ENCODE measurements around the gene DLGAP5. TPM values are rescaled to one million over a fixed set of nuclear protein-coding genes. Genes with fewer than 3 reads are reported as not detected.

Gene DLGAP5
- total RNA-seq, 3 donors from 2014 or later = under 0.01 to 1.8 (median 0.15) TPM

DNA sequence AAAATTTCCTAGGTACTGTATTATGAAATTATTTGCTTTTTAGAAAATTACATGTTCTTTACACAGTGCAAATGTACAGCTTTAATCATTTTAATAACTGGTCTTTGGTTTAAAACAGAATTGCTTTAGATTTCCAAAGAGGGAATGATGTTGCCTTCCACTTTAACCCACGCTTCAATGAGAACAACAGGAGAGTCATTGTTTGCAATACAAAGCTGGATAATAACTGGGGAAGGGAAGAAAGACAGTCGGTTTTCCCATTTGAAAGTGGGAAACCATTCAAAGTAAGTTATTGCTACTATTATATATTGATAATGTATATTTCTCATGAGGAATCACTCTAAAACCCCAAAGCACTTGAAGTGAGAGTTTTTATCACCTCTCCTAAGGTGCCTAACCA, 48.9 kb downstream of the DLGAP5 start:
- intact Hi-C loops (cut with DNase I; ENCODE audit: low total_unique reads) = no loop called here
- TF ChIP-seq, protein P1, sequence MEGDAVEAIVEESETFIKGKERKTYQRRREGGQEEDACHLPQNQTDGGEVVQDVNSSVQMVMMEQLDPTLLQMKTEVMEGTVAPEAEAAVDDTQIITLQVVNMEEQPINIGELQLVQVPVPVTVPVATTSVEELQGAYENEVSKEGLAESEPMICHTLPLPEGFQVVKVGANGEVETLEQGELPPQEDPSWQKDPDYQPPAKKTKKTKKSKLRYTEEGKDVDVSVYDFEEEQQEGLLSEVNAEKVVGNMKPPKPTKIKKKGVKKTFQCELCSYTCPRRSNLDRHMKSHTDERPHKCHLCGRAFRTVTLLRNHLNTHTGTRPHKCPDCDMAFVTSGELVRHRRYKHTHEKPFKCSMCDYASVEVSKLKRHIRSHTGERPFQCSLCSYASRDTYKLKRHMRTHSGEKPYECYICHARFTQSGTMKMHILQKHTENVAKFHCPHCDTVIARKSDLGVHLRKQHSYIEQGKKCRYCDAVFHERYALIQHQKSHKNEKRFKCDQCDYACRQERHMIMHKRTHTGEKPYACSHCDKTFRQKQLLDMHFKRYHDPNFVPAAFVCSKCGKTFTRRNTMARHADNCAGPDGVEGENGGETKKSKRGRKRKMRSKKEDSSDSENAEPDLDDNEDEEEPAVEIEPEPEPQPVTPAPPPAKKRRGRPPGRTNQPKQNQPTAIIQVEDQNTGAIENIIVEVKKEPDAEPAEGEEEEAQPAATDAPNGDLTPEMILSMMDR (IDR thresholded peaks at IDR 0.05) = no peak
- TF ChIP-seq POLR2A (IDR thresholded peaks at IDR 0.05) (no peak), POLR2AphosphoS5 (IDR thresholded peaks at IDR 0.05) (no peak)
- H3K9me3 ChIP-seq = no peaks in the 10 kb centered on the region
- H3K27me3 ChIP-seq = no peaks in the 10 kb centered on the region
- H3K4me1 ChIP-seq = peaks cover 5 to 9% of the 10 kb centered on the region in 2 donors
- no peak for DNase-seq (ENCODE audit: low spot score in 2 of 2)
- H3K27ac ChIP-seq = no peak overlapping the region
- H3K4me3 ChIP-seq = no peak overlapping the region
- H3K36me3 ChIP-seq = peaks cover 20% of the 10 kb centered on the region

- Histone ChIP-seq H3K27me3 (no peaks in the 10 kb centered on the region), H3K4me3 (no peak overlapping the region), H3K36me3 (peaks cover 20% of the 10 kb centered on the region), H3K4me1 (peaks cover 9 to 12% of the 10 kb centered on the region in 2 donors), H3K9me3 (no peaks in the 10 kb centered on the region), H3K27ac (no peak overlapping the region)
- no peak for DNase-seq (ENCODE audit: low spot score in 2 of 2)
- intact Hi-C loops (cut with DNase I; ENCODE audit: low total_unique reads) = no loop called here
- no peak for TF ChIP-seq POLR2AphosphoS5 (IDR thresholded peaks at IDR 0.05)
- TF ChIP-seq POLR2A (IDR thresholded peaks at IDR 0.05) = no peak
- TF ChIP-seq, protein P1 (IDR thresholded peaks at IDR 0.05) = no peak
Observed at GRCh38 chr14:55141825-55142224, 49.6 kb downstream of the DLGAP5 start.

DNA sequence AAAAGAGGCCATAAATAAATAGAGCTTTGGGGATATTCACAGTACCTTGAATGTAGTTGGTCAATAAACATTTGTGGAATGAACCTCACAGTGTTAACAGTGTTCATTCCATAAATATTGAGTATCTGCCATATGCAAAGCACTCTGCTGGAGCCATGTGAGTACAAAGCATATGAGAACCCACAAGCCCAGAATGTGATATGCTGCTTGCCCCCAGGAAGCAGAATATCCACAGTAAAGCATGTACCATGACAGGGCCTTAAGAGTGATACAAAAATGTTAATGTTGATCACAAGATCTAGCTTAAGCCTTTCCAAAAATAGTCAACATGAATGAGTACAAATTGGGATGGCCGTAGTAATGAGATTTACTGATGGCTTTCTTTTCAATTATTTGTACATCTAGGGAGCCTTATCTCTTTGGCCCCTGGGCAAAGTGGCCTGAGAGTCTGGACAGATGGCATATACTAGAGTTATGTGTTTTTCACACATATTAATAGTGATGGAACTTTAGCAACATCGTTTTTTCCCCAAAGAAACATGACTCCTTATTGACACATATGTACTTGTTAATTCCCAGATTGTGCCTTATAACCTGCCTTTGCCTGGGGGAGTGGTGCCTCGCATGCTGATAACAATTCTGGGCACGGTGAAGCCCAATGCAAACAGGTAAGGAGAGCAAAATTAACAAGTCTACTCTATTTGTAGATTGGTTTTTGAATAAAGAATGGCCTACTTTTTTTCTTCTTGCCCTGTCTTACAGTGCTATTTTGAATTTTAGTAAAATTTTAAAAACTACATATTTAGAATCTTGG, 51.5 kb downstream of the DLGAP5 start:
- Histone ChIP-seq H3K9me3 (no peaks in the 10 kb centered on the region), H3K36me3 (peaks cover 20% of the 10 kb centered on the region), H3K4me1 (peaks cover 11 to 12% of the 10 kb centered on the region in 2 donors), H3K27ac (peak overlapping the region in 1 of 2 donors; percentile 26), H3K4me3 (no peak overlapping the region), H3K27me3 (no peaks in the 10 kb centered on the region)
- TF ChIP-seq POLR2A (IDR thresholded peaks at IDR 0.05) (no peak), POLR2AphosphoS5 (IDR thresholded peaks at IDR 0.05) (no peak)
- TF ChIP-seq, protein P1 (IDR thresholded peaks at IDR 0.05) = no peak
- no peak for DNase-seq (ENCODE audit: low spot score in 2 of 2)
- intact Hi-C loops (cut with DNase I; ENCODE audit: low total_unique reads) = no loop called here

DNA sequence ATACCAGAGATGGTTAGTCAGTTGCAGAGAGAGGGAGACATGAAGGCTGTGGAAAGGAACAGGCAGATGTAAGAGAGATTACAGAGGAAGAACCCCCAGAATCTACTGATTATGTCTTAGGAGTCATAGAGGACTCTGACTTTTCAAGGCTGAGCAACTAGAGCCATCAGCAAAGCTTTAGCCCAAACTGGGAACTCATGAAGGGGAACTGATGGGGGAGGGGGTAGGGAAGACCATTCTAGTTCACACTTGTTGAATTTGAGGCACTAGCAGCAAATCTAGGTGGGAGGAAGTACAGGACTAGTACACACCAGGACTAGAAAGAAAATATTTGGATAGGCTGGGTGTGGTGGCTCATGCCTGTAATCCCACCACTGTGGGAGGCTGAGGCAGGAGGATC, 52.2 kb downstream of the DLGAP5 start:
- Histone ChIP-seq H3K27ac (peak overlapping the region; percentile 26 to 69), H3K4me1 (peaks cover 11 to 12% of the 10 kb centered on the region in 2 donors), H3K27me3 (no peaks in the 10 kb centered on the region), H3K9me3 (no peaks in the 10 kb centered on the region), H3K4me3 (no peak overlapping the region), H3K36me3 (peaks cover 20% of the 10 kb centered on the region)
- intact Hi-C loops (cut with DNase I; ENCODE audit: low total_unique reads) = no loop called here
- TF ChIP-seq, protein P1 (IDR thresholded peaks at IDR 0.05) = no peak
- TF ChIP-seq POLR2A (IDR thresholded peaks at IDR 0.05) (no peak), POLR2AphosphoS5 (IDR thresholded peaks at IDR 0.05) (no peak)
- DNase-seq (ENCODE audit: low spot score in 2 of 2) = no peak

DNA sequence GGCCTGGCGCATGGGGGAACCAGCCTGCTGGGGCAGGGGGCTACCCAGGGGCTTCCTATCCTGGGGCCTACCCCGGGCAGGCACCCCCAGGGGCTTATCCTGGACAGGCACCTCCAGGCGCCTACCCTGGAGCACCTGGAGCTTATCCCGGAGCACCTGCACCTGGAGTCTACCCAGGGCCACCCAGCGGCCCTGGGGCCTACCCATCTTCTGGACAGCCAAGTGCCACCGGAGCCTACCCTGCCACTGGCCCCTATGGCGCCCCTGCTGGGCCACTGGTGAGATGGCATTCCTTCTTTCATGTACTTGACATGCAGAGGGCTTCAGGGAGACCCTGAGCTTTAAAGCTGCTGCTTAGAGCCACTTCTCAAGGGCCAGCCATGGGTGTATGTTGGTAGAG, 53.3 kb downstream of the DLGAP5 start:
- Histone ChIP-seq H3K27me3 (no peaks in the 10 kb centered on the region), H3K9me3 (no peaks in the 10 kb centered on the region), H3K36me3 (peaks cover 20% of the 10 kb centered on the region), H3K4me1 (peaks cover 11 to 18% of the 10 kb centered on the region in 2 donors), H3K4me3 (peak overlapping the region in 1 of 3 donors; percentile 55), H3K27ac (peak overlapping the region; percentile 77 to 90)
- intact Hi-C loops (cut with DNase I; ENCODE audit: low total_unique reads) = no loop called here
- no peak for TF ChIP-seq POLR2AphosphoS5 (IDR thresholded peaks at IDR 0.05)
- TF ChIP-seq, protein P1 (IDR thresholded peaks at IDR 0.05) = no peak
- no peak for TF ChIP-seq POLR2A (IDR thresholded peaks at IDR 0.05)
- DNase-seq (ENCODE audit: low spot score in 2 of 2) = no peak
